Heart right ventricle (tissue), 16 donors: ENCODE measurements around the gene CRY1. TPM values are rescaled to one million over a fixed set of nuclear protein-coding genes. Genes with fewer than 3 reads are reported as not detected.

ENCODE experiments used
- ATAC-seq, 8 donors: fragments of 200-7000 bp; cut with Tn5 transposase; one replicate each; pipeline ENCODE4 v1.9.1; 2020; ENCODE audit warnings: mild to moderate bottlenecking in 8 of 8, moderate library complexity in 8 of 8, moderate number of reproducible peaks in 1 of 8
- DNase-seq, 2 donors: peaks; one replicate each; pipeline ENCODE4 v3.0.0-alpha.2; 2020
- H3K27ac ChIP-seq, 10 donors: fragments of 200-600 bp; sonication (generic) in 2 of 10; one replicate each; pipeline versions ENCODE4 v1.5.0 to v1.8.0; 2020 to 2022; ENCODE audit warnings: mild to moderate bottlenecking in 3 of 10
- H3K27me3 ChIP-seq, 7 donors: fragments of 200-600 bp; one replicate each; pipeline ENCODE4 v1.8.0; 2021 to 2022; ENCODE audit warnings: mild to moderate bottlenecking in 2 of 7
- H3K36me3 ChIP-seq, 9 donors: fragments of 200-600 bp; sonication (generic) in 1 of 9; one replicate each; pipeline versions ENCODE4 v1.5.0 to v1.8.0; 2020 to 2022; ENCODE audit warnings: mild to moderate bottlenecking in 2 of 9
- H3K4me1 ChIP-seq, 9 donors: fragments of 200-600 bp; sonication (generic) in 1 of 9; one replicate each; pipeline versions ENCODE4 v1.5.0 to v1.8.0; 2020 to 2022; ENCODE audit warnings: mild to moderate bottlenecking in 4 of 9
- H3K4me3 ChIP-seq, 10 donors: fragments of 200-600 bp; sonication (generic) in 2 of 10; one replicate each; pipeline versions ENCODE4 v1.5.0 to v1.8.0; 2020 to 2022; ENCODE audit warnings: mild to moderate bottlenecking in 7 of 10, moderate library complexity in 2 of 10
- H3K9me3 ChIP-seq, 11 donors: fragments of 200-600 bp in 10 of 11; sonication (generic) in 2 of 11; one replicate each; pipeline versions ENCODE4 v1.5.0 to v1.8.0; 2013 to 2022; ENCODE audit warnings: mild to moderate bottlenecking in 2 of 11, control low read depth in 1 of 11, moderate library complexity in 1 of 11
- WGBS, 2 donors: extraction: QIAGEN DNeasy Blood & Tissue Kit; methylation state at CpG; one replicate each; pipeline ENCODE4 v1.1.7; 2013; ENCODE audit warnings: inconsistent platforms in 1 of 2; 5-methylcytosine and 5-hydroxymethylcytosine counted together
- intact Hi-C, 10 donors: fragments of 100-400 bp; cut with DNase I; formaldehyde crosslinking; loops; one replicate each; pipeline versions ENCODE4 v1.11.1 to v1.14.2; 2022
- polyA plus RNA-seq, 2 donors: library from polyadenylated mRNA; stranded (reverse); fragments of 200-250 nt; gene quantifications; one replicate each; pipeline ENCODE4 v1.2.3, GENCODE V29; 2013
- total RNA-seq, 10 donors: library from RNA; stranded (reverse); fragmentation: NEBNext Ultra II Directional in 3 of 10; extraction: Animal tissue kit (Norgen Biotek cat#: 25700) in 3 of 10; gene quantifications; one replicate each; pipeline versions ENCODE4 v1.2.1 to v1.2.4, GENCODE V29; 2021 to 2023
- TF ChIP-seq, protein P1 (sequence below), 9 donors: fragments of 200-600 bp; sonication (generic) in 2 of 9; IDR thresholded peaks; one replicate each; pipeline versions ENCODE4 v1.5.0 to v1.8.0; 2021 to 2022; ENCODE audit warnings: antibody characterized with exemption in 9 of 9, mild to moderate bottlenecking in 5 of 9, moderate library complexity in 1 of 9
- donor health status: Arrhythmogenic right ventricular cardiomyopathy.
- donor health status: ischemic (EF 13 %, LVEDD 7.1; RV severe dilation, severe dysfunction).
- donor health status: healthy with polysubstance abuse.
- donor health status: DM: no; HTN: yes; CAD: no.
- donor health status: DM: no; HTN: no; CAD: no.
- donor health status: ischemic (EF 25% LVEDD 6.9; RV normal size, moderate dysfunction).
- donor health status: ischemic (EF 25% LVEDD 5.7; RV mildly dilated, moderate dysfunction).
- donor health status: healthy.
- donor health status: DM: yes; HTN: yes; CAD: no.
- donor health status: Ischemic cardiomyopathy.
- donor health status: ischemic (EF 35%, LVEDD 5.7; RV mildly dilated, moderate dysfunction).
- donor health status: nonischemic (EF 11% LVEDD 7.7; RV severe dilation, severe dysfunction).
- donor health status: DM: yes; HTN: yes; CAD: no.
- donor health status: PGD.
- donor health status: ischemic (EF 29% LVEDD 5.4; RV normal size, mild dysfunction).
- donor health status: nonischemic (EF 23%, LVEDD 6.1; RV moderate dilation, normal function).

The CRY1 gene
- total and polyA plus RNA-seq, 12 donors, result 5.1 to 18.7 (median 10.6) TPM

DNA sequence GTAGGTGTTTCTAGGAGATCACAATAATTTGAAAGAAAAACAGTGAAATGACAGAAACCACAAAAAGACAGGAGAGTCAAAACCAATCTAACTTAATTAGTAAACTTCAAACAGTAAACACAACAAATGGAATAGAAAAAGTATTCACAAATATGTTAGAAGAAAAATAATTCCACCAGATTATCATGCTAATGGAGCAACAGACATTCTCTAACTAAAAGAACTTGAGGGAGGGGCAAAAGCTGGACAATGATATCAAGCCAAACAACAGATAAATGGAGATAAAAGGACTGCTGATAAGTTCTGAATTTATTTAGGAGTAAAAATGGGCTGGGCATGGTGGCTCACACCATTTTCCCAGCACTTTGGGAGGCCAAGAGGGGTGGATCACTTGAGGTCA, 28.7 kb downstream of the CRY1 start:
- peaks cover 0 to 36% (median 6%) of the 10 kb centered on the region in 11 donors for H3K9me3 ChIP-seq
- H3K4me3 ChIP-seq, result no peak overlapping the region
- no peak for DNase-seq
- peaks cover 0 to 9% (median 0%) of the 10 kb centered on the region in 9 donors for H3K36me3 ChIP-seq
- H3K4me1 ChIP-seq, result no peaks in the 10 kb centered on the region
- intact Hi-C loops, result no loop called here
- ATAC-seq, result no peak
- H3K27me3 ChIP-seq, result no peaks in the 10 kb centered on the region
- TF ChIP-seq, protein P1, sequence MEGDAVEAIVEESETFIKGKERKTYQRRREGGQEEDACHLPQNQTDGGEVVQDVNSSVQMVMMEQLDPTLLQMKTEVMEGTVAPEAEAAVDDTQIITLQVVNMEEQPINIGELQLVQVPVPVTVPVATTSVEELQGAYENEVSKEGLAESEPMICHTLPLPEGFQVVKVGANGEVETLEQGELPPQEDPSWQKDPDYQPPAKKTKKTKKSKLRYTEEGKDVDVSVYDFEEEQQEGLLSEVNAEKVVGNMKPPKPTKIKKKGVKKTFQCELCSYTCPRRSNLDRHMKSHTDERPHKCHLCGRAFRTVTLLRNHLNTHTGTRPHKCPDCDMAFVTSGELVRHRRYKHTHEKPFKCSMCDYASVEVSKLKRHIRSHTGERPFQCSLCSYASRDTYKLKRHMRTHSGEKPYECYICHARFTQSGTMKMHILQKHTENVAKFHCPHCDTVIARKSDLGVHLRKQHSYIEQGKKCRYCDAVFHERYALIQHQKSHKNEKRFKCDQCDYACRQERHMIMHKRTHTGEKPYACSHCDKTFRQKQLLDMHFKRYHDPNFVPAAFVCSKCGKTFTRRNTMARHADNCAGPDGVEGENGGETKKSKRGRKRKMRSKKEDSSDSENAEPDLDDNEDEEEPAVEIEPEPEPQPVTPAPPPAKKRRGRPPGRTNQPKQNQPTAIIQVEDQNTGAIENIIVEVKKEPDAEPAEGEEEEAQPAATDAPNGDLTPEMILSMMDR (IDR thresholded peaks at IDR 0.05), result no peak
- no peak overlapping the region for H3K27ac ChIP-seq

DNA sequence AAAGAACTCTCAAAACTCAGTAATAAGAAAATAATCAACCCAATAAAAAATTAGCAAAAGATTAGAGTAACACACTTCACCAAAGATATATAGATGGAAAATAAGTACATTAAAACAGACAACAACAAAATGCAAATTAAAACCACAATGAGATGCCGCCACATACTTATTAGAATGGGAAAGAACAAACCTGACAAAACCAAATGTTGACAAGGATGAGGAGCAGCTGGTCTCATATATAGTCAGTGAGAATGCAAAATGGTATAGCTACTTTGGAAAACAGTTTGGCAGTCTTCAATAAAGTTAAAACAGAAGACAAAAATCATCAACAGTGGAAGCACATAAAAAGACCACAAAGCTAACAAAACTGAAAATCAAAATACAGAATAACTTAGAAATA, 29.1 kb downstream of the CRY1 start:
- Histone ChIP-seq H3K4me1 (no peaks in the 10 kb centered on the region), H3K4me3 (no peak overlapping the region), H3K27me3 (no peaks in the 10 kb centered on the region), H3K27ac (no peak overlapping the region), H3K36me3 (peaks cover 0 to 9% (median 0%) of the 10 kb centered on the region in 9 donors), H3K9me3 (peaks cover 0 to 36% (median 6%) of the 10 kb centered on the region in 11 donors)
- ATAC-seq (no peak), DNase-seq (no peak)
- intact Hi-C loops, result no loop called here
- TF ChIP-seq, protein P1 (IDR thresholded peaks at IDR 0.05), result no peak
- WGBS, 2 donors, result 95 to 100% methylated on average over 1 of the region's 1 CpG

DNA sequence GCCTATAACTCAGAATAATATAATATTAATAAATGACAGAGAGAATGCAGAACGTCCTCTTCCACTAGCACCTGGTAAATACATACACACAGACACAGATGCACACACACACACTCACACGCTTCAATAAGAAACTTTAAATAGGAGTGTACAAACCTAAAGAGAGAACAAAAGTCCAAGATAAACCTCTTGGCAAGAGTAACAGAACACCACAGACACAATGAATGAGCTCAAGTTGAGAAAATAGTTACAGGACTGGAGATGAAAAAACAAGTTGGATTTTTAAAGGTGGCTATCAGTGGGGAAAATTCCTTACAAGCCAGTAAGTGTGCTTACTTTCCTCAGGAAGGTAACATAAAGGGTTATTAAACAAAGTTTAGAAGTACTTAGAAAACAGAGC, 35.2 kb downstream of the CRY1 start:
- intact Hi-C loops, result no loop called here
- no peaks in the 10 kb centered on the region for H3K27me3 ChIP-seq
- peak overlapping the region in 3 of 10 donors; percentile 7 to 42 (median 26) for H3K27ac ChIP-seq
- no peaks in the 10 kb centered on the region for H3K36me3 ChIP-seq
- TF ChIP-seq, protein P1 (IDR thresholded peaks at IDR 0.05), result no peak
- peaks cover 0 to 15% (median 8%) of the 10 kb centered on the region in 11 donors for H3K9me3 ChIP-seq
- ATAC-seq, result peak in 4 of 8 donors; percentile 73 to 91 (median 78)
- no peak overlapping the region for H3K4me3 ChIP-seq
- DNase-seq, result no peak
- WGBS, 2 donors, result 25 to 38% methylated on average over 2 of the region's 2 CpGs
- H3K4me1 ChIP-seq, result peaks cover 0 to 38% (median 12%) of the 10 kb centered on the region in 9 donors

DNA sequence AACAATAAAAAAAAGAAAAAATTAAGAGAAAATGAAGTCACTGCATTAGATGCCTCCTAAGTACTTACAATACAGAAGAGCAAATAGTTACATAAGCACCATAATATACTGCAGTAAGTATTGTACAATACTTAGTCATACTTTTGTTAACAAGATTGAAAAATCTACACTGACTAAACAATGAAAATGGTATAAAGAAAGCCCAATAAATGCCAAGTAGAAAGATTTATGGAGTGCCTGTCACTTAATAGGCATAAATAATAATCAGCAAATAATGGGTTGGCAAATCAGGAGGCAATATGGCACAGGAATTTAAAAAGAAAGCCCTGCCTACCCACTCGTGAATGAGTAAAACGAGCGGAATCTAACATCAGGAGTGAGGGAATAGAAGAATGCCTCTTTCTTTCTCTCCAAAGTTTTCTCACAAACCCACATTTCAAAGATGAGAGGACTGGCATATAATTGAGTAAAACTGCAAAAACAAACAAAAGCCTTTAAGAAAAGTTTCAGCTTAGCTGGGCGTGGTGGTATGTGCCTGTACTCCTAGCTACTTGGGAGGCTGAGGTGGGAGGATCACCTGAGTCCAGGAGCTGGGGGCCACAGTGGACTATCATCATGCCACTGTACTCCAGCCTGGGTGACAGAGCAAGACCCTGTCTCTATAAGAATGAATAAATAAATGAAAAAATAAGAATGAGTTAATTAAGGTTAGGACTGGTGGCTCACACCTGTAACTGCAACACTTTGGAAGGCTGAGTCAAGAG, 36.1 kb downstream of the CRY1 start:
- Histone ChIP-seq H3K9me3 (peaks cover 0 to 23% (median 9%) of the 10 kb centered on the region in 11 donors), H3K27ac (peak overlapping the region in 1 of 10 donors; percentile 42), H3K4me1 (peaks cover 0 to 38% (median 12%) of the 10 kb centered on the region in 9 donors), H3K36me3 (no peaks in the 10 kb centered on the region), H3K4me3 (no peak overlapping the region), H3K27me3 (no peaks in the 10 kb centered on the region)
- DNase-seq (no peak), ATAC-seq (peak in 3 of 8 donors; percentile 30 to 53 (median 41))
- intact Hi-C loops, result no loop called here
- TF ChIP-seq, protein P1 (IDR thresholded peaks at IDR 0.05), result no peak
- 79 to 81% methylated on average over 4 of the region's 4 CpGs for WGBS, 2 donors
